Stomach smooth muscle (tissue), 2 donors: Measurements from ENCODE around the gene FUT3.
"Not testable (repeated sequence)": the region's sequence is repeated elsewhere in the genome, so short reads cannot be mapped to it uniquely, and the experiment has no call there.

Experiments used
- H3K27ac ChIP-seq: one replicate; pipeline ENCODE4 v1.7.0; 2013; ENCODE audit warnings: mild to moderate bottlenecking, low read length, inconsistent platforms
- H3K27me3 ChIP-seq, 2 donors: one replicate each; pipeline ENCODE4 v1.7.0; 2013; ENCODE audit warnings: low read length in 2 of 2; ENCODE audit not compliant: insufficient read depth in 2 of 2, control insufficient read depth in 1 of 2
- H3K36me3 ChIP-seq, 2 donors: one replicate each; pipeline ENCODE4 v1.7.0; 2013; ENCODE audit warnings: low read length in 2 of 2; ENCODE audit not compliant: control insufficient read depth in 2 of 2, insufficient read depth in 2 of 2
- H3K4me1 ChIP-seq: one replicate; pipeline ENCODE4 v1.7.0; 2013; ENCODE audit warnings: low read length; ENCODE audit not compliant: control insufficient read depth, insufficient read depth
- H3K4me3 ChIP-seq, 2 donors: one replicate each; pipeline ENCODE4 v1.7.0; 2013; ENCODE audit warnings: low read length in 2 of 2
- H3K9ac ChIP-seq, 2 donors: one replicate each; pipeline ENCODE4 v1.7.0; 2013; ENCODE audit warnings: low read length in 2 of 2, mild to moderate bottlenecking in 1 of 2
- H3K9me3 ChIP-seq, 2 donors: one replicate each; pipeline ENCODE4 v1.7.0; 2013; ENCODE audit warnings: low read length in 2 of 2; ENCODE audit not compliant: control insufficient read depth in 2 of 2
- donor health status: healthy.
- donor health status: Pancreatic carcinoma.

The FUT3 gene

GRCh38 chr19:5881543-5882299 is 30.5 kb upstream of the FUT3 start:
- no peak overlapping the region for H3K9ac ChIP-seq
- H3K9me3 ChIP-seq = no peaks in the 10 kb centered on the region
- H3K27me3 ChIP-seq = no peaks in the 10 kb centered on the region
- H3K4me1 ChIP-seq = peaks cover 21% of the 10 kb centered on the region
- peak overlapping the region; percentile 53 for H3K27ac ChIP-seq
- no peaks in the 10 kb centered on the region for H3K36me3 ChIP-seq
- no peak overlapping the region for H3K4me3 ChIP-seq

- H3K27ac ChIP-seq = peak overlapping the region; percentile 80
- peak overlapping the region in 1 of 2 donors; percentile 15 for H3K4me3 ChIP-seq
- peak overlapping the region in 1 of 2 donors; percentile 26 for H3K9ac ChIP-seq
- H3K4me1 ChIP-seq = peaks cover 21% of the 10 kb centered on the region
- no peaks in the 10 kb centered on the region for H3K36me3 ChIP-seq
- no peaks in the 10 kb centered on the region for H3K9me3 ChIP-seq
- no peaks in the 10 kb centered on the region for H3K27me3 ChIP-seq
These were observed 29.4 kb upstream of the FUT3 start for GRCh38 chr19:5880604-5881078.

GRCh38 chr19:5880196-5880595 is 28.9 kb upstream of the FUT3 start:
- no peaks in the 10 kb centered on the region for H3K27me3 ChIP-seq
- no peak overlapping the region for H3K4me3 ChIP-seq
- peaks cover 21% of the 10 kb centered on the region for H3K4me1 ChIP-seq
- H3K27ac ChIP-seq = peak overlapping the region; percentile 66
- H3K36me3 ChIP-seq = no peaks in the 10 kb centered on the region
- H3K9ac ChIP-seq = no peak overlapping the region
- H3K9me3 ChIP-seq = no peaks in the 10 kb centered on the region

- no peaks in the 10 kb centered on the region for H3K36me3 ChIP-seq
- H3K9me3 ChIP-seq = no peaks in the 10 kb centered on the region
- H3K27ac ChIP-seq = no peak overlapping the region
- H3K9ac ChIP-seq = no peak overlapping the region
- H3K4me1 ChIP-seq = peaks cover 16% of the 10 kb centered on the region
- H3K27me3 ChIP-seq = no peaks in the 10 kb centered on the region
- H3K4me3 ChIP-seq = no peak overlapping the region
These were observed 26.6 kb upstream of the FUT3 start for GRCh38 chr19:5877882-5878281.

- Histone ChIP-seq H3K27me3 (no peaks in the 10 kb centered on the region), H3K9me3 (no peaks in the 10 kb centered on the region), H3K4me3 (no peak overlapping the region), H3K27ac (no peak overlapping the region), H3K36me3 (no peaks in the 10 kb centered on the region), H3K4me1 (peaks cover 16% of the 10 kb centered on the region), H3K9ac (no peak overlapping the region)
These were observed 26.2 kb upstream of the FUT3 start for GRCh38 chr19:5877427-5877826.

- not testable (repeated sequence) for H3K27ac ChIP-seq, H3K27me3 ChIP-seq, H3K9ac ChIP-seq, H3K36me3 ChIP-seq, H3K4me1 ChIP-seq, H3K9me3 ChIP-seq, H3K4me3 ChIP-seq
These were observed 23.2 kb upstream of the FUT3 start for GRCh38 chr19:5874496-5874895.

GRCh38 chr19:5873617-5874199 is 22.5 kb upstream of the FUT3 start:
- H3K27ac ChIP-seq = no peak overlapping the region
- no peaks in the 10 kb centered on the region for H3K27me3 ChIP-seq
- H3K4me3 ChIP-seq = no peak overlapping the region
- H3K9ac ChIP-seq = no peak overlapping the region
- peaks cover 4% of the 10 kb centered on the region for H3K4me1 ChIP-seq
- no peaks in the 10 kb centered on the region for H3K36me3 ChIP-seq
- H3K9me3 ChIP-seq = no peaks in the 10 kb centered on the region

- Histone ChIP-seq H3K9me3 (no peaks in the 10 kb centered on the region), H3K36me3 (no peaks in the 10 kb centered on the region), H3K4me3 (no peak overlapping the region), H3K27ac (no peak overlapping the region), H3K4me1 (peaks cover 4% of the 10 kb centered on the region), H3K27me3 (no peaks in the 10 kb centered on the region), H3K9ac (no peak overlapping the region)
These were observed 19.7 kb upstream of the FUT3 start for GRCh38 chr19:5870986-5871394.

- Histone ChIP-seq H3K4me3 (no peak overlapping the region), H3K4me1 (peaks cover 4% of the 10 kb centered on the region), H3K27me3 (no peaks in the 10 kb centered on the region), H3K27ac (no peak overlapping the region), H3K9ac (no peak overlapping the region), H3K9me3 (no peaks in the 10 kb centered on the region), H3K36me3 (no peaks in the 10 kb centered on the region)
These were observed 16.2 kb upstream of the FUT3 start for GRCh38 chr19:5867201-5868136.

- no peak overlapping the region for H3K4me3 ChIP-seq
- no peaks in the 10 kb centered on the region for H3K9me3 ChIP-seq
- H3K9ac ChIP-seq = no peak overlapping the region
- no peaks in the 10 kb centered on the region for H3K27me3 ChIP-seq
- H3K27ac ChIP-seq = no peak overlapping the region
- no peaks in the 10 kb centered on the region for H3K4me1 ChIP-seq
- no peaks in the 10 kb centered on the region for H3K36me3 ChIP-seq
These were observed 14.5 kb upstream of the FUT3 start for GRCh38 chr19:5865772-5866171.
